Measurements from ENCODE around the gene SERTAD1. TPM values are rescaled to one million over a fixed set of nuclear protein-coding genes. Genes with fewer than 3 reads are reported as not detected.

Gene SERTAD1
- total and polyA plus RNA-seq, 9 donors = 5.7 to 9.8 (median 8.1) TPM

GRCh38 chr19:40453151-40453735 is 27.5 kb upstream of the SERTAD1 start:
- H3K4me3 ChIP-seq (ENCODE audit: low read length) = no peak overlapping the region
- H3K27ac ChIP-seq (ENCODE audit: low read length) = no peak overlapping the region
- H3K36me3 ChIP-seq (ENCODE audit: control insufficient read depth, insufficient read depth, low read length) = peaks cover 29% of the 10 kb centered on the region
- no peak for DNase-seq
- no peaks in the 10 kb centered on the region for H3K9me3 ChIP-seq (replicated peaks; ENCODE audit: control insufficient read depth, low read depth, low read length)
- H3K4me1 ChIP-seq (ENCODE audit: control insufficient read depth, insufficient read depth, low read length) = no peaks in the 10 kb centered on the region
- WGBS (ENCODE audit: insufficient coverage) = 82% methylated on average over 4 of the region's 5 CpGs
- no peaks in the 10 kb centered on the region for H3K27me3 ChIP-seq (ENCODE audit: control insufficient read depth, insufficient read depth, low read length)

GRCh38 chr19:40452016-40452415 is 26.2 kb upstream of the SERTAD1 start:
- no peak for DNase-seq
- no peaks in the 10 kb centered on the region for H3K4me1 ChIP-seq (ENCODE audit: control insufficient read depth, insufficient read depth, low read length)
- 57% methylated on average over 5 of the region's 5 CpGs for WGBS (ENCODE audit: insufficient coverage)
- no peaks in the 10 kb centered on the region for H3K27me3 ChIP-seq (ENCODE audit: control insufficient read depth, insufficient read depth, low read length)
- H3K4me3 ChIP-seq (ENCODE audit: low read length) = no peak overlapping the region
- peaks cover 31% of the 10 kb centered on the region for H3K36me3 ChIP-seq (ENCODE audit: control insufficient read depth, insufficient read depth, low read length)
- H3K9me3 ChIP-seq (replicated peaks; ENCODE audit: control insufficient read depth, low read depth, low read length) = no peaks in the 10 kb centered on the region
- H3K27ac ChIP-seq (ENCODE audit: low read length) = no peak overlapping the region

DNA sequence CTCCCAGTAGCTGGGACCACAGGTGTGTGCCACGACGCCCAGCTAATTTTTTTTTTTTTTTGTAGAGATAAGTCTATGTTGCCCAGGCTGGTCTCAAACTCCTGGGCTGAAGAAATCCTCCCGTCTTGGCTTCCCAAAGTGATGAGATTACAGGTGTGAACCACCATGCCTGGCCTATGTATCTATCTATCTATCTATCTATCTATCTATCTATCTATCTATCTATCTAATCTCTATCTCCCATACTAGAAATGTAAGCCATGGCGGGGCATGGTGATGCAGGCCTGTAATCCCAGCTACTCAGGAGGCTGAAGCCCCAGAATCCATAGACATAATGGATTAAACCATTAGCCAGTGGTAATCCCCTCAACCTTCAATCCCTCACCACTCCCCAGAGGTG is 24.9 kb upstream of the SERTAD1 start:
- no peaks in the 10 kb centered on the region for H3K27me3 ChIP-seq (ENCODE audit: control insufficient read depth, insufficient read depth, low read length)
- no peaks in the 10 kb centered on the region for H3K9me3 ChIP-seq (replicated peaks; ENCODE audit: control insufficient read depth, low read depth, low read length)
- H3K36me3 ChIP-seq (ENCODE audit: control insufficient read depth, insufficient read depth, low read length) = peaks cover 31% of the 10 kb centered on the region
- no peak overlapping the region for H3K27ac ChIP-seq (ENCODE audit: low read length)
- 100% methylated on average over 2 of the region's 4 CpGs for WGBS (ENCODE audit: insufficient coverage)
- DNase-seq = no peak
- H3K4me1 ChIP-seq (ENCODE audit: control insufficient read depth, insufficient read depth, low read length) = no peaks in the 10 kb centered on the region
- H3K4me3 ChIP-seq (ENCODE audit: low read length) = no peak overlapping the region

DNA sequence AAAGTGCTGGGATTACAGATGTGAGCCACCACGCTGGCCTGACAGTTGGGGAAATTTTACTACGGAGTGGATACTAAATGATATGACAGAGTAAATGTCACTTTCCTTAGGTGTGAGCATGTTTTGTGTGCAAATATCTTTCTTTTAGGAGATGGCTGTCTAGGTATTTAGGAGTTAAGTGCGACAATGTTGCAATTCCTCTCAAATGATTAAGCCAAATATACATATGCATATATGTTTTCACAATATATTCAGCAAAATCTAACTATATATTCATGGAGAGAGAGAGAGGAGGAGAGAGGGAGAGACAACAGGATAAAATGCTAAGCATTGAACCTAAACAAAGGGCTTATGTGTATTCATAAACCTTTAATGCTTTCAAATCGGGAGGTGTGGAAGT is 23.7 kb upstream of the SERTAD1 start:
- no peak for DNase-seq
- Histone ChIP-seq H3K27me3 (ENCODE audit: control insufficient read depth, insufficient read depth, low read length) (no peaks in the 10 kb centered on the region), H3K4me3 (ENCODE audit: low read length) (no peak overlapping the region), H3K27ac (ENCODE audit: low read length) (no peak overlapping the region), H3K36me3 (ENCODE audit: control insufficient read depth, insufficient read depth, low read length) (peaks cover 27% of the 10 kb centered on the region), H3K9me3 (replicated peaks; ENCODE audit: control insufficient read depth, low read depth, low read length) (no peaks in the 10 kb centered on the region), H3K4me1 (ENCODE audit: control insufficient read depth, insufficient read depth, low read length) (peaks cover 7% of the 10 kb centered on the region)
- 100% methylated on average over 3 of the region's 4 CpGs for WGBS (ENCODE audit: insufficient coverage)

DNA sequence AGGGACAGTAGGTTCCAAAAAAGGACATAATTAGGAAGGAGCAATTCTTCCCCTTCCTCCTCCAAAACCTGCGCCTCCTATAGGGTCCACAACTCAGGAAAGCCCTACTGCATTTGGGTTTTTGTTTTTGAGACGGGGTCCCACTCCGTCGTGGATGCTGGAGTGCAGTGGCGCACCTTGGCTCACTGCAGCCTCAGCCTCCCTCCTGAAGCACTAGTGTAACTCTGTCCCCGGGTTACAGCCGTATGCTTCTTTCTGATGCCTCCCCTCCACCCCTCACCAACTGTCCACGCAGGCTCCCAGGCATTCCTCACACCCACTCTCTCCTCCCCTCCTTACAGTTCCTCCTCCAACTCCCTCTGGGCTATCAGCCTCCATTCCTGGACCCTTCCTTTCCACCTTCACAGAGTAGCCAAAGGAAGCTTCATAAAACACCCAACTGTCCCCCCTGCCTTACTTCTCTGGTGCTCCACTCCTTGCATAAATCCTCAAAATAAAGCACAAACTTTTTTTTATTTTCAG is 20.5 kb upstream of the SERTAD1 start:
- Histone ChIP-seq H3K4me3 (ENCODE audit: low read length) (no peak overlapping the region), H3K9me3 (replicated peaks; ENCODE audit: control insufficient read depth, low read depth, low read length) (no peaks in the 10 kb centered on the region), H3K27ac (ENCODE audit: low read length) (no peak overlapping the region), H3K4me1 (ENCODE audit: control insufficient read depth, insufficient read depth, low read length) (peaks cover 21% of the 10 kb centered on the region), H3K36me3 (ENCODE audit: control insufficient read depth, insufficient read depth, low read length) (peaks cover 31% of the 10 kb centered on the region), H3K27me3 (ENCODE audit: control insufficient read depth, insufficient read depth, low read length) (no peaks in the 10 kb centered on the region)
- 75% methylated on average over 7 of the region's 8 CpGs for WGBS (ENCODE audit: insufficient coverage)
- no peak for DNase-seq

GRCh38 chr19:40445780-40446262 is 20.0 kb upstream of the SERTAD1 start:
- no peak overlapping the region for H3K27ac ChIP-seq (ENCODE audit: low read length)
- H3K4me3 ChIP-seq (ENCODE audit: low read length) = no peak overlapping the region
- H3K27me3 ChIP-seq (ENCODE audit: control insufficient read depth, insufficient read depth, low read length) = no peaks in the 10 kb centered on the region
- DNase-seq = peak; percentile 43
- no peaks in the 10 kb centered on the region for H3K9me3 ChIP-seq (replicated peaks; ENCODE audit: control insufficient read depth, low read depth, low read length)
- peaks cover 31% of the 10 kb centered on the region for H3K36me3 ChIP-seq (ENCODE audit: control insufficient read depth, insufficient read depth, low read length)
- H3K4me1 ChIP-seq (ENCODE audit: control insufficient read depth, insufficient read depth, low read length) = peaks cover 26% of the 10 kb centered on the region
- WGBS (ENCODE audit: insufficient coverage) = 65% methylated on average over 3 of the region's 9 CpGs

DNA sequence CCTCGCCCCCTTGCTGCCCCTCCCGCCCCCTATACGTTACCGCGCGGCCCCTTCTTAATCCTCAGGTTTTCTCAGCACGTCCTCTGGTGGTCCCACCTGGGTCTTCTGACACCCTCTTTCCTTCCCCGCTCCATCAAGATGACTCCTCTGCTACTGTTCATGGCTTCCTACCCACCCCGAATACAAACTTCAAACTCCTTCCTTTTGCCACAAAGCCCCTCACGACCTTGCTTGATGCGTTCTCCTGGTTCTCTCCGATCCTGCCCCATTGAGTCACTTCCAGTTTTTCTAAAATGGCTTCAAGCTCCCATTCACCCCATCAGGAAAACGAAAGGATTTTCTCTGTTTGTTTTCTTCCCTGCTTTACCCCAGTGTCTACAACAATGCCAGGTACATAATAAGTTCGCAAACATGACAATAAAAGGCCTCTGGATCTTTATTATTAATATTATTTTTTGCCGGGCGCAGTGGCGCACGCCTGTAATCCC is 19.1 kb upstream of the SERTAD1 start:
- no peaks in the 10 kb centered on the region for H3K9me3 ChIP-seq (replicated peaks; ENCODE audit: control insufficient read depth, low read depth, low read length)
- under 1% methylated on average over 12 of the region's 18 CpGs for WGBS (ENCODE audit: insufficient coverage)
- peak overlapping the region; percentile 99 for H3K27ac ChIP-seq (ENCODE audit: low read length)

GRCh38 chr19:40444000-40444824 is 18.4 kb upstream of the SERTAD1 start, which contains the start of gene SERTAD3:
SERTAD3 (minus strand) TSS chr19:40444335; CDS start chr19:40442080, 2,255 bp downstream.
- Histone ChIP-seq H3K27me3 (ENCODE audit: control insufficient read depth, insufficient read depth, low read length) (no peaks in the 10 kb centered on the region), H3K27ac (ENCODE audit: low read length) (peak within 1 kb of the TSS; percentile 99), H3K36me3 (ENCODE audit: control insufficient read depth, insufficient read depth, low read length) (peaks cover 42% of the 10 kb centered on the region), H3K4me3 (ENCODE audit: low read length) (peak within 1 kb of the TSS; percentile 100), H3K9me3 (replicated peaks; ENCODE audit: control insufficient read depth, low read depth, low read length) (no peaks in the 10 kb centered on the region), H3K4me1 (ENCODE audit: control insufficient read depth, insufficient read depth, low read length) (peaks cover 27% of the 10 kb centered on the region)
- peak; percentile 99 for DNase-seq
- WGBS (ENCODE audit: insufficient coverage) = under 1% methylated on average over 71 of the region's 72 CpGs

More for the DNA sequence above, 19.1 kb upstream of the SERTAD1 start:
- DNase-seq = no peak
- H3K27me3 ChIP-seq (ENCODE audit: control insufficient read depth, insufficient read depth, low read length) = no peaks in the 10 kb centered on the region
- H3K36me3 ChIP-seq (ENCODE audit: control insufficient read depth, insufficient read depth, low read length) = peaks cover 38% of the 10 kb centered on the region
- peak overlapping the region; percentile 100 for H3K4me3 ChIP-seq (ENCODE audit: low read length)
- H3K4me1 ChIP-seq (ENCODE audit: control insufficient read depth, insufficient read depth, low read length) = peaks cover 27% of the 10 kb centered on the region

DNA sequence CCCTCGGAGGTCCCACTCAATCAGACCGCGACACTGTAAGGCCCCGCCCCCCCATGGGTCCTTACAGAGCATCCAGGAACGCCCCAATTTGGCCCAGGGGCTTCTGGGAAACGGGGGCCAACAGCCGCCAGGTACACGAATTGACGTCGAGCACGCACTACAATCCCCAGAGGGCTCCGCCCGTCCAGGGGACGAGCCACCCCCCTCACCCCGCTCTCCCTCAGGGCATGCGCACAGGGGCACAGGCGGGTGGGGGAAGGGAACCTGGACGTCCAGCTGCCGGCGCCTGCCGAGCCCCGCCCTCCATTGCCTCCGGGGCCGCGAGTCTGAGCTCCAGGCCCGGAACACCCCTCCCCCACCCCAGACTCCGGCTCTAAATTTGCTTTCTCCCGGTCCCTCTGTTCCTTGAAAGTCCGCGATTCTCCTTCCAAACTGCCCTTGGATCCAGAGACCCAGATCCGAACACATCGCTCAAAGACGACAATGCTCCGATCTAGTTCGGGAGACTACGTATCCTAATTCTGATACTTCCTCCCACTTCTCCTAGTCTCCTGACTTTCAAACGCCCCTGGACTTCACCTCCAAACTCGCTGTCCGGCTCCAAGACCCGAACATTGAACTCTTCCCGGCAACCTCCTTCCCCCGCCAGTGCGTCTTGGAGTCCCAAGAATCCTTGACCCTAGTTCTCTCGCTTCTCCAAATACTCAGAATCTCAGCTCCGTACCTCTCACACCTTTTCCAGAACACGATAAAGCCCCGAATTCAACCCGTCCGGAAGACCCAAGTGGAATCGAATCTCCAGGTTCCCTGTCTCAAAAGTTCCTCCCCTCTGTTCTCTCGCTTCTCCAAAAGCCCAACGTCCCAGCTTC is 17.6 kb upstream of the SERTAD1 start:
- Histone ChIP-seq H3K4me1 (ENCODE audit: control insufficient read depth, insufficient read depth, low read length) (peaks cover 27% of the 10 kb centered on the region), H3K27me3 (ENCODE audit: control insufficient read depth, insufficient read depth, low read length) (no peaks in the 10 kb centered on the region), H3K36me3 (ENCODE audit: control insufficient read depth, insufficient read depth, low read length) (peaks cover 37% of the 10 kb centered on the region), H3K27ac (ENCODE audit: low read length) (peak overlapping the region; percentile 99), H3K4me3 (ENCODE audit: low read length) (peak overlapping the region; percentile 100), H3K9me3 (replicated peaks; ENCODE audit: control insufficient read depth, low read depth, low read length) (no peaks in the 10 kb centered on the region)
- 0% methylated on average over 52 of the region's 52 CpGs for WGBS (ENCODE audit: insufficient coverage)
- peak; percentile 100 for DNase-seq

Measured in muscle of leg (tissue), 11 donors.